ENCODE data around the gene CACNG5. TPM values are rescaled to one million over a fixed set of nuclear protein-coding genes. Genes with fewer than 3 reads are reported as not detected.

Gene CACNG5
- polyA plus RNA-seq, 1 experiment, result not detected

DNA sequence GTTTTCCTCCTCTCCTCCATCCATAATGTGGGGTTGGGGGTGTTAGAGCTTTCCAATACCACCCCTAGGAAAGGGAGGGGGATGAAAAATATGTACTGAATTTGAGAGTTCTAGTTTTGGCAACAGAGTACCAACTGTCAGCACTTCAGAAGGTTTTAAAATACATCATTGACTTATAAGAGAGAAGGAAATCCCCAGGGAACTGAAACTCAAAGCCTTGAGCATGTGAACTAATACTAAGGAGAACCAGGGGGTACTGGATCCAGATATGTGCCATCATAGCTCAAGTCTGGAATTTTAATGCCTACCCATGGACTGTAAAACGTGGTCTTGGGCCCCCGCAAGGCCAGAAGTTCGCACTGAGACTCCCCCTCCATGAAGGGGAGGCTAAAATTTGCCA is 15.8 kb downstream of the CACNG5 start:
- no peak overlapping the region for H3K4me3 ChIP-seq (ENCODE audit: low read depth, low read length)
- CTCF ChIA-PET, result no interaction called here
- POLR2A ChIA-PET, result no interaction called here

DNA sequence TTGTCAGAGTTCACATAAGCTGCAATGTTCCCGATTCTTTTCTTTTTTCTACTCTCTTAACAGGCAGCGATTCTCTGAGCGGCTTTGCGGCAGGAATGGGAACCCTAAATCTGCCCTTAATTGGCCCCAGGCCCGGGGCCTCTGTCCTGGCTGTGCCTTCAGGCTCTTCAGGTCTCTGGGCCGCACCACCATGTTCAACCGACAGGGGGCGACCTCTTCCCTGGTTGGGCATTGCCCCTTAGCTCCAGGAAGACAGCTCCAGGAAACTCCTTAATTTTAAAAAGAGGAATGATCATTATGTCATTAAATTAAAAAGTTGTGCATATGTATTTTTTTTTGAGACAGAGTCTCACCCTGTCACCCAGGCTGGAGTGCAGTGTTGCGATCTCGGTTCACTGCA is 20.3 kb downstream of the CACNG5 start:
- TF ChIP-seq CTCF (IDR thresholded peaks at IDR 0.05; ENCODE audit: low read depth, low read length), result no peak
- H3K4me3 ChIP-seq (ENCODE audit: low read depth, low read length), result no peak overlapping the region
- ChIA-PET CTCF (no interaction called here), POLR2A (no interaction called here)
- DNase-seq (ENCODE audit: low read depth, low spot score), result no peak
- H3K9me3 ChIP-seq (ENCODE audit: control insufficient read depth, insufficient read depth, low read length), result peaks cover 3% of the 10 kb centered on the region; the same call in 1 of the 2 replicates
- peaks cover under 1% of the 10 kb centered on the region for H3K27me3 ChIP-seq (ENCODE audit: control insufficient read depth, insufficient read depth, low read length)
- H3K27ac ChIP-seq (ENCODE audit: low read depth, low read length), result no peak overlapping the region

More for the DNA sequence above, 15.8 kb downstream of the CACNG5 start:
- no peak for DNase-seq (ENCODE audit: low read depth, low spot score)
- peaks cover 6% of the 10 kb centered on the region for H3K27me3 ChIP-seq (ENCODE audit: control insufficient read depth, insufficient read depth, low read length)
- peaks cover 3% of the 10 kb centered on the region; the same call in 1 of the 2 replicates for H3K9me3 ChIP-seq (ENCODE audit: control insufficient read depth, insufficient read depth, low read length)
- TF ChIP-seq CTCF (IDR thresholded peaks at IDR 0.05; ENCODE audit: low read depth, low read length), result no peak
- H3K27ac ChIP-seq (ENCODE audit: low read depth, low read length), result no peak overlapping the region

DNA sequence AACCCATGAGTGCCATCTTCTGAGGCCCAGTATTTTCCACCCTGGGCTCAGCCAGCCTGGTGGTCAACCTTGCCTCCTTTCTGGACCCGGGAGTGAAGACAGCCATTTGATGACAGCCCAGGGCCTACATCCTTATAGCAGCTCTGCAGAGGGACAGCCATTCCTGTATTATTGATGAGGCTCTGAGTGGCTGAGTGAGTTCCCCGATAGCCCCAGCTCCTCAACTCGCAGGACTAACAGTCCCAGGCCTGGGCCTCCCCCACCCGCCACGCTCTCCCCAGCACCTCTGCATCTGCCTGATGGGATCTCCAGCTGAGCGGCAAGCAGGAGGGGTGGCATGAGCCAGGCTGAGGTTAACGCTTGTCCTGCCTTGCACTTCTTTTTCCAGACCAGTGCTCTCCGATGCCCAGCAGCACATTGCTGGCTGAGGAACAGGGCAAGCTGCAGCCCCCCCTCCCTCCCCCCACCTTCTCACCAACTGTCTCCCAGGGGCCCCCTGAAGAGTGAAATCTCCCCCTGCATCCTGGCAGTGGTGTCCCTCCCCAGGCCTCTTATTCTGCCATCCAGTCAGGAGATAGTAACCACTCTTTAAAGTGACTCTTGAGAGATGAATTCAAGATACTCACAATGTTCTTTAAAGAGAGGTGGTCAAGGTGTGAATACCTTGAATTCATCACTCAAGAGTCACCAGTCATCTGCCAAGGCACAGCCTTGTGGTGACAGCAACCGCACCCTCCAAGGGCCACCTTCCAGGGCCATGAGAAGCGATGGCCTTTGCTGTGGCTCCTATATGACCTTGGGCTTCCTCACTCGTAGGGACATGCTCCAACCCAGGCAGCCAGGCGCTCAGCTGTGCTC is 23.5 kb downstream of the CACNG5 start:
- DNase-seq (ENCODE audit: low read depth, low spot score), result no peak
- H3K4me3 ChIP-seq (ENCODE audit: low read depth, low read length), result no peak overlapping the region
- POLR2A ChIA-PET, result interaction anchor here (0.5 kb wide), 1 partner anchor 47 kb away, joined by 3 read pairs; no protein-coding TSS in a partner anchor
- no peak overlapping the region for H3K27ac ChIP-seq (ENCODE audit: low read depth, low read length)
- no peak for TF ChIP-seq CTCF (IDR thresholded peaks at IDR 0.05; ENCODE audit: low read depth, low read length)
- peaks cover 8% of the 10 kb centered on the region for H3K27me3 ChIP-seq (ENCODE audit: control insufficient read depth, insufficient read depth, low read length)
- CTCF ChIA-PET, result no interaction called here
- H3K9me3 ChIP-seq (ENCODE audit: control insufficient read depth, insufficient read depth, low read length), result peaks cover 3% of the 10 kb centered on the region; the same call in 1 of the 2 replicates

- DNase-seq (ENCODE audit: low read depth, low spot score), result no peak
- Histone ChIP-seq H3K4me3 (ENCODE audit: low read depth, low read length) (no peak overlapping the region), H3K9me3 (ENCODE audit: control insufficient read depth, insufficient read depth, low read length) (peaks cover 3% of the 10 kb centered on the region; the same call in 1 of the 2 replicates), H3K27me3 (ENCODE audit: control insufficient read depth, insufficient read depth, low read length) (peaks cover 12% of the 10 kb centered on the region), H3K27ac (ENCODE audit: low read depth, low read length) (no peak overlapping the region)
- TF ChIP-seq CTCF (IDR thresholded peaks at IDR 0.05; ENCODE audit: low read depth, low read length), result no peak
- POLR2A ChIA-PET, result no interaction called here
- CTCF ChIA-PET, result no interaction called here
These were observed 24.4 kb downstream of the CACNG5 start for GRCh38 chr17:66859353-66859752.

GRCh38 chr17:66860204-66860603 is 25.3 kb downstream of the CACNG5 start:
- DNase-seq (ENCODE audit: low read depth, low spot score), result no peak
- ChIA-PET CTCF (no interaction called here), POLR2A (no interaction called here)
- H3K9me3 ChIP-seq (ENCODE audit: control insufficient read depth, insufficient read depth, low read length), result peaks cover 1% of the 10 kb centered on the region; the same call in 1 of the 2 replicates
- TF ChIP-seq CTCF (IDR thresholded peaks at IDR 0.05; ENCODE audit: low read depth, low read length), result no peak
- peaks cover 12% of the 10 kb centered on the region for H3K27me3 ChIP-seq (ENCODE audit: control insufficient read depth, insufficient read depth, low read length)
- H3K4me3 ChIP-seq (ENCODE audit: low read depth, low read length), result no peak overlapping the region
- no peak overlapping the region for H3K27ac ChIP-seq (ENCODE audit: low read depth, low read length)
